H1 (cell line): Measurements from ENCODE around the gene RAB11B. TPM values are rescaled to one million over a fixed set of nuclear protein-coding genes. Genes with fewer than 3 reads are reported as not detected.

Experiments
- POLR2AphosphoS5 ChIP-seq: IDR thresholded peaks from 2 replicates; pipeline ENCODE4 v1.6.1; 2011; ENCODE audit warnings: low read depth, low read length
- RNF2 ChIP-seq: fragments of 200-900, 300-1000 bp; sonication (generic); IDR thresholded peaks from 2 replicates; pipeline ENCODE4 v1.7.1; 2016; ENCODE audit warnings: borderline replicate concordance, low read depth, mild to moderate bottlenecking, antibody characterized with exemption, low read length; ENCODE audit not compliant: poor library complexity, severe bottlenecking; ENCODE audit errors: missing control alignments
- polyA plus RNA-seq, 7 experiments: library from polyadenylated mRNA; depleted of rRNA in 3 of 7; stranded (reverse) in 5 of 7; unstranded in 2 of 7; fragments of >200 nt in 5 of 7; fragments of 200-250 nt in 2 of 7; gene quantifications; 1 replicate in 5 of 7; 2 replicates in 1 of 7; 4 replicates in 1 of 7; pipeline versions ENCODE4 v1.2.1 to v1.2.3, GENCODE V29; 2011 to 2013; ENCODE audit warnings: missing spikeins in 2 of 7, mixed read lengths in 2 of 7
- total RNA-seq: library from RNA; stranded (reverse); fragmentation: NEBNext Ultra II Directional; extraction: Animal tissue kit (Norgen Biotek cat#: 25700); gene quantifications from 2 replicates; pipeline ENCODE4 v1.2.1, GENCODE V29; 2021

The RAB11B gene
- total and polyA plus RNA-seq, 2 of the 8 experiments (the other 6 are each of a cell fraction or from before 2014, with no cell fraction given) = 50.2 to 85.8 TPM

DNA sequence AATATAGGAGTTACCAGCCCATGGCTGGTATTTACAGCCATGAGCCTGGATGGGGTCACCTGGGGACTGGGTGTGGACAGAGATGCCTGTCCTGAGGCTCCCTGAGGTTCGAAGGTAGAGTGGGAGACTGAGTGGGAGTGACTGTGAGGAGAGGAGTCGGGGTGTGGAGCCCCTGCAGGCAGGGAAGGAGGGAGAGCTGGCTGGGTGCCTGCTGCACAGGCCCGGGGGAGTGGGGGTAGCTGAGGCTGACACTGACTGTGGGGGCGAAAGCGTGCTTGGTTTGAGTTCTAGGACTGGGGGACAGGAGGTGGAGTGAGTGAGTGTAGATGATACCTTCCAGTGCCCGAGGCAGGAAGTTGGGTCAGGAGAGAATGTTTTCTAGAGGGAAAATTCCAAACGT, 7.1 kb downstream of the RAB11B start (continued):
- TF ChIP-seq RNF2 = no peak
- TF ChIP-seq POLR2AphosphoS5 = no peak
